Measurements from ENCODE around the gene ARL15.

GRCh38 chr5:54080831-54081230 lies 229.5 kb downstream of the ARL15 start:
- TF ChIP-seq CTCF (IDR thresholded peaks at IDR 0.05) (no peak), EP300 (IDR thresholded peaks at IDR 0.05) (no peak), POLR2A (IDR thresholded peaks at IDR 0.05) (no peak)
